Choroid plexus epithelial cell (primary cell): ENCODE measurements around the gene SAMD4B.

Experiments used
- DNase-seq: peaks from one replicate; pipeline ENCODE4 v3.0.0-alpha.2; 2010; ENCODE audit warnings: low read depth
- H3K4me3 ChIP-seq: 2 replicates; pipeline ENCODE4 v1.5.1; 2011; ENCODE audit warnings: low read depth, mild to moderate bottlenecking, control low read depth, low read length, moderate library complexity
- TF ChIP-seq, protein P1 (sequence below): conservative IDR thresholded peaks from 2 replicates; pipeline ENCODE4 v1.5.1; 2011; ENCODE audit warnings: low read depth, mild to moderate bottlenecking, control low read depth, inconsistent platforms, low read length, moderate library complexity

SAMD4B gene

DNA sequence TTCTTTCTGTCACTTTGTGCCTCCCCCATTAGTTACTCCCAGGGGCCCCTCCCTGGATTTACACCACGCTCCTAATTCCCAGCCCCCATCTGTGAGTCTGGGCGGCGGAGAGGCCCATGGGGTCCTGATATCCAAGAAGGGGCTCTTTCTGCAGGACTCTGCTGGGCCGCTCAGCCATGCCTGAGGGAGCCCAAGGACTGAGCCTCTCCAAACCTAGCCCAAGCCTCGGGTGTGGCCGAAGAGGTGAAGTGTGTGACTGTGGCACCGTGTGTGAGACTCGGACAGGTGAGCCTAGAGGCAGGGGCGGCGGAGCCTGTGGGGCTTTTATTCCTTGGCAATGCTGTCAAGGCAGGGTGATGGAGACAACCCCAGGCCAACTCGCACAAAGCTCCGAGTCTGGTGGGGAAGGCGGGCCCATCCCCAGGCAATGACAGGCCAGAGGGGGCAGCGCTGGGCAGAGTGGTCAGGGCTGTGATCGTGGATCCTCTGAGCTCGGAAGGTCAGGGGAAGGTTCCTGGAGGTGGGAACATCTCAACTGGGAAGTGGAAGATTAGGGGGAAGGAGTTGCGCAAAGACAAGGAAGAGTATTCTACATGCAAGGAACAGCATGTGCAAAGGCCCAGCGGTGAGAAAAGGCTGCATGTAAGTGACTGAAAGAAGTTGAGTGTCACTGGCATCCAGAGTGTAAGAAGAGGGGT is 71.8 kb downstream of the SAMD4B start:
- no peak for DNase-seq

DNA sequence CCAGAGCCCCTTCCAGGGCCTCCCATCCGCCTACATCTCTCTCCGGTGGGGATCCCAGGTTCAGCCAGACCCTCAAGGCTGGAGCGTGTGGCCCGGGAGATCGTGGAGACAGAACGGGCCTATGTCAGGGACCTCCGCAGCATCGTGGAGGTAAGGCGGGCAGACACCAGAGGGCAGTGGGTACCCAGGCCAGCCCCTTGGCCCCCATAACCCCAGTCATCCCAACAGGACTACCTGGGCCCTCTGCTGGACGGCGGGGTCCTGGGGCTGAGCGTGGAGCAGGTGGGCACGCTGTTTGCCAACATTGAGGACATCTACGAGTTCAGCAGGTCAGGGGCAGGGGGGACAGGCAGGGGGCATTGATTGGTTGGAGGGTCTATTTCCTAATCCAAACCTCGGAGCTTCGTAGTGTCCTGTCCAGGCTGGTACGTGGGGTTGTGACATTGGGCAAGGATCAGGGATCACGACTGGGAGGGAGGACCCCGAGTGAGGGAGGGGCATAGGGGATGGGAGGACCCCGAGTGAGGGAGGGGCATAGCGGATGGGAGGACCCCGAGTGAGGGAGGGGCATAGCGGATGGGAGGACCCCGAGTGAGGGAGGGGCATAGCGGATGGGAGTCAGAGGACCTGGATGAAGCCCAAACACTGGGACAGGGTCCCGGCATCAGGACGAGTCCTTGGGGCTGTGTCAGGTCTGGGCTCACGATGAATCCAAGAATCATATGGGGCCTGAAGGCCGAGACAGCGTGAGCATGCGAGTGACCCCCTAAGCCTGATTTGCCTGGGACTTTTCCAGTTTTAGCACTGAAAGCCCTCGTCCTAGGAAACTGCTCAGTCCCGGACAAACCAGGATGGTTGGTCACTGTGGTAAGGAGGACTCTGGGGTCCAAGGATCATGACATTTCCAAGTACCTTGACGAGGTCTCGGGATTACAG is 73.2 kb downstream of the SAMD4B start:
- TF ChIP-seq, protein P1, sequence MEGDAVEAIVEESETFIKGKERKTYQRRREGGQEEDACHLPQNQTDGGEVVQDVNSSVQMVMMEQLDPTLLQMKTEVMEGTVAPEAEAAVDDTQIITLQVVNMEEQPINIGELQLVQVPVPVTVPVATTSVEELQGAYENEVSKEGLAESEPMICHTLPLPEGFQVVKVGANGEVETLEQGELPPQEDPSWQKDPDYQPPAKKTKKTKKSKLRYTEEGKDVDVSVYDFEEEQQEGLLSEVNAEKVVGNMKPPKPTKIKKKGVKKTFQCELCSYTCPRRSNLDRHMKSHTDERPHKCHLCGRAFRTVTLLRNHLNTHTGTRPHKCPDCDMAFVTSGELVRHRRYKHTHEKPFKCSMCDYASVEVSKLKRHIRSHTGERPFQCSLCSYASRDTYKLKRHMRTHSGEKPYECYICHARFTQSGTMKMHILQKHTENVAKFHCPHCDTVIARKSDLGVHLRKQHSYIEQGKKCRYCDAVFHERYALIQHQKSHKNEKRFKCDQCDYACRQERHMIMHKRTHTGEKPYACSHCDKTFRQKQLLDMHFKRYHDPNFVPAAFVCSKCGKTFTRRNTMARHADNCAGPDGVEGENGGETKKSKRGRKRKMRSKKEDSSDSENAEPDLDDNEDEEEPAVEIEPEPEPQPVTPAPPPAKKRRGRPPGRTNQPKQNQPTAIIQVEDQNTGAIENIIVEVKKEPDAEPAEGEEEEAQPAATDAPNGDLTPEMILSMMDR = peak; percentile 19
- peak overlapping the region; percentile 86 for H3K4me3 ChIP-seq
- no peak for DNase-seq

More for the DNA sequence above, 71.8 kb downstream of the SAMD4B start:
- TF ChIP-seq, protein P1 = peak; percentile 35
- peak overlapping the region; percentile 86 for H3K4me3 ChIP-seq

DNA sequence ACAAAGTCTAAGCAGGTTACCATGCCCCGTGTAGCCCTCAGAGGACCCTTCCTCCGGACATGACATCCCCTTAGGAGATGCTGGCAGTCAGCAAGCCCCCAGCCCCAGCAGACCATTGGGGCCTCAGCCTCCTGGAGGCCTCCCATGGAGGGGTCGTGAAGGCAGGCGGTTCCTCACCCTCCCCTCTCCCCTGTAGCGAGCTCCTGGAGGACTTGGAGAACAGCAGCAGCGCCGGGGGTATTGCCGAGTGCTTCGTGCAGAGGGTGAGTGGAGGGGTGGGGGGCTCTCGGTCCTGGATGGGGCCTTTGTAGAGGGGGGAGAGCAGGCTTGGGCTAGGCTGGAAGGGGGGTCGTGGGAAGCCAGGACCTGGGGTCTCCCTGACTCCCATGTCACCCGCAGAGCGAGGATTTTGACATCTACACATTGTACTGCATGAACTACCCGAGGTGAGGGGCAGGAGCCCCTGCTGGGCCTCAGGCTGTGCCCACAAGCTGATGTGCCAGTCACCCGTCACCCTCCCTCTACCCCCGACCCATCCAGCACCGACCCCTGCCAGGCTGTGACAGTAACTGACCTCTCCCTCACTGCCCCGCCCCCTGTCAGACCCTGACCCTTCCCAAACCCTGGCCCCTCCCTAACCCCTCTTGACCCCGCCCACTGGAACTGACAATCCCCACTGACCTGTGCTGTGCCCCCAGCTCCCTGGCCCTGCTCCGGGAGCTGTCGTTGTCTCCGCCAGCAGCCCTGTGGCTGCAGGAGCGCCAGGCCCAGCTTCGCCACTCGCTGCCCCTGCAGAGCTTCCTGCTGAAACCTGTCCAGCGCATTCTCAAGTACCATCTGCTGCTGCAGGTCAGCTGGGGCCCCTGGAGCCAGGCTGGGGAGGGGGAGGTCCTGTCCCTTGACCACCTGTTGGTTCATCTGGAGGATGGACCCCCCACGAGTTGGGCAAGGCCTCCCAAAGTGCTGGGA is 74.2 kb downstream of the SAMD4B start:
- TF ChIP-seq, protein P1 = no peak
- H3K4me3 ChIP-seq = no peak overlapping the region
- no peak for DNase-seq

DNA sequence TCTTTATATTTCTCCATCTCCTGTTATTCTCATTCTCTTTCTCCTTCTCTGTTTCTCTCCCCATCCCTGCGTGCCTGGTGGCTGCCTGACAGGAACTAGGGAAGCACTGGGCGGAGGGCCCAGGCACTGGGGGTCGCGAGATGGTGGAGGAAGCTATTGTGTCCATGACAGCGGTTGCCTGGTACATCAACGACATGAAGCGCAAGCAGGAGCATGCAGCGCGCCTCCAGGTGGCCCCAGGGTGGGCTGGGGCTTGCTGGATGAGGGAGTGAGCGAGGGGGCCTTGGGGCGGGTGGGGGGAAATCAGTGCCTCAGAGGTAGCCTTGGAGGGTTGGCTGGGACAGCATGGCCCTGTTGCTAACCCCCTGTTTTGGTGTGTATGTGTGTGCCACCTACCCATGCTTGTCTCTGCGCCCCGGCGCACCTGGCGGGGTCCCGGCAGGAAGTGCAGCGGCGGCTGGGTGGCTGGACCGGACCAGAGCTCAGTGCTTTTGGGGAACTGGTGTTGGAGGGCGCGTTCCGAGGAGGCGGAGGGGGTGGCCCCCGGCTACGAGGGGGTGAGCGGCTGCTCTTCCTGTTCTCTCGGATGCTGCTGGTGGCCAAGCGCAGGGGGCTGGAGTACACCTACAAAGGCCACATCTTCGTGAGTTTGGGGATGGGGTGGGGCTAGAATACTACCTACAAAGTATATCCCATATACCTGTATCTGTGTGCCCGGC is 75.4 kb downstream of the SAMD4B start:
- DNase-seq = no peak
- no peak overlapping the region for H3K4me3 ChIP-seq
- TF ChIP-seq, protein P1 = no peak

DNA sequence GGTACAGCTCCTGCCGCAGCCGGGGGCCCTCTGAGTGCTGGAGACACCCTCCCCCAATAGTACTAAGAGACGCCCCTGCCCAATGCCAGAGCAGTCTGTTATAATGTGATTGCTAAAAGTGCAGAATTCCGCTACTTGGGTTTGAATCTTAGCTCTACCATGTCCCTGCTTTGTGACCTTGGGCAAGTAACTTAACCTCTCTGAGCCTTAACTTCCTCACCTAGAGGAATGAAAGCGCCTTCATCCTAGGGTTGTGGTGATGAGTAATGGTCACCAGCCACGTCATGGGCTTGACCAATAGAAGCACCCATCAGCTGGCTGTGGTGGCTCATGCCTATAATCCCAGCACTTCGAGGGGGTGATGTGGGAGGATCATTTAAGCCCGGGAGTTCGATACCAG is 76.8 kb downstream of the SAMD4B start:
- H3K4me3 ChIP-seq = no peak overlapping the region
- TF ChIP-seq, protein P1 = no peak
- no peak for DNase-seq

DNA sequence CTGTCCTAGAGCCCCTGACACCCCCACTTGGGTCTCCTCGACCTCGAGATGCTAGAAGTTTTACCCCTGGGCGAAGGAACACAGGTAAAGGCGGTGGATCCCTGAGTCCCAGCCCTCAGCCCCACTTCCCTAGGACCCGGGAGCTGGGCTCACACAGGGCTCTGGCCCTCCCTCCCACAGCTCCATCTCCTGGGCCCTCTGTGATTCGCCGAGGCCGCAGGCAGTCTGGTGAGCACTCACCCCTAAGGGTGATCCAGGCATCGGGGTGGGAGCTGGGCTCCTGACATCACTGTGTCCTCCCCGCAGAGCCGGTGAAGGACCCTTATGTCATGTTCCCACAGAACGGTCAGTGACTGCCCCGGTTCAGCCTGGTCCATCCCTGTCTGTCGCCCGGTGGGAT is 78.5 kb downstream of the SAMD4B start:
- no peak overlapping the region for H3K4me3 ChIP-seq
- TF ChIP-seq, protein P1 = no peak
- no peak for DNase-seq
